HEK293 (cell line): ENCODE measurements around the gene MEG3.

Experiments
- CTCF ChIP-seq: fragments of 450-650 bp; formaldehyde crosslinking; IDR thresholded peaks from 2 replicates; pipeline ENCODE4 v1.5.1; 2016; ENCODE audit warnings: missing biosample characterization, missing genetic modification characterization
- SCRT1 ChIP-seq: fragments of 450-650 bp; formaldehyde crosslinking; IDR thresholded peaks from 2 replicates; pipeline ENCODE4 v1.5.1; 2016; ENCODE audit warnings: missing biosample characterization, missing genetic modification characterization, borderline replicate concordance
- SP2 ChIP-seq: fragments of 450-650 bp; formaldehyde crosslinking; IDR thresholded peaks from 2 replicates; pipeline ENCODE4 v1.5.1; 2016; ENCODE audit warnings: missing biosample characterization, missing genetic modification characterization
- YY1 ChIP-seq: fragments of 450-650 bp; formaldehyde crosslinking; IDR thresholded peaks from 2 replicates; pipeline ENCODE4 v1.5.1; 2018; ENCODE audit warnings: missing biosample characterization, missing genetic modification characterization
- ZNF16 ChIP-seq: fragments of 450-650 bp; formaldehyde crosslinking; IDR thresholded peaks from 2 replicates; pipeline ENCODE4 v1.5.1; 2016; ENCODE audit warnings: low read depth, missing biosample characterization, missing genetic modification characterization
- ZNF501 ChIP-seq: fragments of 450-650 bp; formaldehyde crosslinking; IDR thresholded peaks from 2 replicates; pipeline ENCODE4 v1.5.1; 2016; ENCODE audit warnings: missing biosample characterization, missing genetic modification characterization
- ZNF514 ChIP-seq: fragments of 450-650 bp; formaldehyde crosslinking; IDR thresholded peaks from 2 replicates; pipeline ENCODE4 v1.5.1; 2016; ENCODE audit warnings: missing biosample characterization, missing genetic modification characterization
- ZNF629 ChIP-seq: fragments of 450-650 bp; formaldehyde crosslinking; IDR thresholded peaks from 2 replicates; pipeline ENCODE4 v1.5.1; 2017; ENCODE audit warnings: missing biosample characterization, missing genetic modification characterization

GRCh38 chr14:100885617-100886016 lies 59.7 kb downstream of the MEG3 start:
- TF ChIP-seq ZNF501 (tag by site-specific recombination) = no peak
- no peak for TF ChIP-seq ZNF629 (tag by site-specific recombination)
- no peak for TF ChIP-seq CTCF
- no peak for TF ChIP-seq SP2 (tag by site-specific recombination)
- no peak for TF ChIP-seq YY1 (tag by site-specific recombination)
- TF ChIP-seq ZNF514 = no peak
- TF ChIP-seq SCRT1 (tag by site-specific recombination) = no peak
- no peak for TF ChIP-seq ZNF16 (tag by site-specific recombination)
